ENCODE measurements around the gene MT1X.
"Not testable (repeated sequence)": the region's sequence is repeated elsewhere in the genome, so short reads cannot be mapped to it uniquely, and the experiment has no call there.

MT1X gene

GRCh38 chr16:56657555-56658326 is 24.5 kb upstream of the MT1X start, which contains the start of gene MT1F:
MT1F (plus strand) TSS chr16:56657959; CDS start chr16:56658059, 100 bp downstream.
- peak; percentile 67 for DNase-seq

GRCh38 chr16:56658327-56658875 is 23.9 kb upstream of the MT1X start:
- no peak for DNase-seq

GRCh38 chr16:56662357-56663354 is 19.6 kb upstream of the MT1X start:
- peak; percentile 40 for DNase-seq

GRCh38 chr16:56664506-56664905 is 17.8 kb upstream of the MT1X start:
- no peak for DNase-seq

- DNase-seq, result not testable (repeated sequence)
These were observed 16.7 kb upstream of the MT1X start for GRCh38 chr16:56665286-56666261.

GRCh38 chr16:56667581-56668571 is 14.4 kb upstream of the MT1X start, which contains the start of gene MT1G:
MT1G (minus strand) TSS chr16:56668065; CDS start chr16:56667993, 72 bp downstream.
- DNase-seq, result peak; percentile 30

- DNase-seq, result no peak
These were observed 13.0 kb upstream of the MT1X start, which contains the start of gene MT1H for GRCh38 chr16:56669005-56669839. MT1H (plus strand) TSS chr16:56669814; CDS start chr16:56669885, 71 bp downstream.

GRCh38 chr16:56669840-56670619 is 12.2 kb upstream of the MT1X start:
- DNase-seq, result no peak

GRCh38 chr16:56670620-56670934 is 11.7 kb upstream of the MT1X start:
- DNase-seq, result no peak

GRCh38 chr16:56671691-56672090 is 10.6 kb upstream of the MT1X start:
- not testable (repeated sequence) for DNase-seq

- not testable (repeated sequence) for DNase-seq
These were observed 10.1 kb upstream of the MT1X start for GRCh38 chr16:56672171-56672570.

GRCh38 chr16:56672761-56673536 is 9.3 kb upstream of the MT1X start:
- DNase-seq, result no peak

GRCh38 chr16:56673921-56674320 is 8.3 kb upstream of the MT1X start:
- no peak for DNase-seq

GRCh38 chr16:56674570-56674969 is 7.7 kb upstream of the MT1X start:
- not testable (repeated sequence) for DNase-seq

GRCh38 chr16:56675685-56676210 is 6.5 kb upstream of the MT1X start:
- DNase-seq, result peak; percentile 59

- DNase-seq, result no peak
These were observed 4.8 kb upstream of the MT1X start for GRCh38 chr16:56677474-56677873.

GRCh38 chr16:56679078-56679730 is 3.1 kb upstream of the MT1X start:
- no peak for DNase-seq

All from activated naive CD4-positive, alpha-beta T cell treated with Interleukin-2 at 50 U/mL for 16 hours (primary cell).